ENCODE measurements around the gene KRT6A.

DNA sequence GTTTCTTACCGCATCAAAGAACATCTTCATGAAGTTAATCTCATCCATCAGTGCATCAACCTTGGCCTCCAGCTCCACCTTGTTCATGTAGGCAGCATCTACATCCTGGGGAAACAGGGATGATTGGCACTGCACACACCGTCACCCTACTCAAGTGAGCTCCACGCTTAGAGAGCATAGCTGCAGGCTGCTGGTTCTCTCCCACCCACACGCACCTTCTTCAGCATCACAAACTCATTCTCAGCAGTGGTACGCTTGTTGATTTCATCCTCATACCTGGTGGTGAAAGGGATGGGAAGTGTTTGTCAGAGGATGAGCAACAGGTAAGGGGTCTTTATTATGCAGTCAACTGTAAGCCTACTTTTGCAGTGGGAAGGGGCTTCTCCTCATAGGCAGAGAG lies 24.8 kb upstream of the KRT6A start:
- TF ChIP-seq RAD21 (CRISPR knock-in tag; IDR thresholded peaks at IDR 0.05) (no peak), NR1H2 (CRISPR knock-in tag; IDR thresholded peaks at IDR 0.05; ENCODE audit: borderline replicate concordance, low read depth) (no peak), FOXA3 (CRISPR knock-in tag; IDR thresholded peaks at IDR 0.05) (no peak), ZNF232 (CRISPR knock-in tag; IDR thresholded peaks at IDR 0.05; ENCODE audit: borderline replicate concordance) (no peak), FOXM1 (CRISPR knock-in tag; IDR thresholded peaks at IDR 0.05) (no peak), ZNF292 (CRISPR knock-in tag; IDR thresholded peaks at IDR 0.05; ENCODE audit: borderline replicate concordance, low read depth) (no peak), REST (IDR thresholded peaks at IDR 0.05; ENCODE audit: borderline replicate concordance in 1 of 2, low read depth in 1 of 2, low read length in 2 of 2) (no peak), KDM5A (IDR thresholded peaks at IDR 0.05; ENCODE audit: borderline replicate concordance, low read length) (no peak), EZH2 (conservative IDR thresholded peaks at IDR 0.05; ENCODE audit: low read depth, low read length) (no peak), ZZZ3 (CRISPR knock-in tag; IDR thresholded peaks at IDR 0.05; ENCODE audit: borderline replicate concordance) (no peak), TAF1 (CRISPR knock-in tag; IDR thresholded peaks at IDR 0.05) (no peak), ZNF275 (CRISPR knock-in tag; IDR thresholded peaks at IDR 0.05; ENCODE audit: borderline replicate concordance) (no peak), ZNF644 (CRISPR knock-in tag; IDR thresholded peaks at IDR 0.05; ENCODE audit: low read depth) (no peak)
- TF ChIP-seq, protein P1, sequence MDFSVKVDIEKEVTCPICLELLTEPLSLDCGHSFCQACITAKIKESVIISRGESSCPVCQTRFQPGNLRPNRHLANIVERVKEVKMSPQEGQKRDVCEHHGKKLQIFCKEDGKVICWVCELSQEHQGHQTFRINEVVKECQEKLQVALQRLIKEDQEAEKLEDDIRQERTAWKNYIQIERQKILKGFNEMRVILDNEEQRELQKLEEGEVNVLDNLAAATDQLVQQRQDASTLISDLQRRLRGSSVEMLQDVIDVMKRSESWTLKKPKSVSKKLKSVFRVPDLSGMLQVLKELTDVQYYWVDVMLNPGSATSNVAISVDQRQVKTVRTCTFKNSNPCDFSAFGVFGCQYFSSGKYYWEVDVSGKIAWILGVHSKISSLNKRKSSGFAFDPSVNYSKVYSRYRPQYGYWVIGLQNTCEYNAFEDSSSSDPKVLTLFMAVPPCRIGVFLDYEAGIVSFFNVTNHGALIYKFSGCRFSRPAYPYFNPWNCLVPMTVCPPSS (IDR thresholded peaks at IDR 0.05) = no peak
